HepG2 (cell line): ENCODE results near the gene IRF3. TPM values are rescaled to one million over a fixed set of nuclear protein-coding genes. Genes with fewer than 3 reads are reported as not detected.

Experiments used
- AGO1 ChIP-seq: fragments of 200-400 bp; formaldehyde crosslinking; IDR thresholded peaks from 2 replicates; pipeline ENCODE4 v1.6.1; 2017; ENCODE audit warnings: mild to moderate bottlenecking, low read depth, low read length, moderate library complexity; ENCODE audit not compliant: poor library complexity, severe bottlenecking
- CENPT ChIP-seq: sonication (generic); formaldehyde crosslinking; IDR thresholded peaks from 2 replicates; pipeline ENCODE4 v1.8.0; 2022; ENCODE audit warnings: low read depth, mild to moderate bottlenecking, moderate library complexity, missing genetic modification reagents
- ESRRA ChIP-seq: sonication (generic); formaldehyde crosslinking; IDR thresholded peaks from 2 replicates; pipeline ENCODE4 v1.5.1; 2020; ENCODE audit warnings: mild to moderate bottlenecking, low read depth, missing genetic modification reagents
- RAD21 ChIP-seq: fragments of 450-650 bp; formaldehyde crosslinking; IDR thresholded peaks from 2 replicates; pipeline ENCODE4 v1.5.0; 2020; ENCODE audit warnings: mild to moderate bottlenecking
- RXRA ChIP-seq: sonication (generic); formaldehyde crosslinking; IDR thresholded peaks from 2 replicates; pipeline ENCODE4 v1.5.1; 2020; ENCODE audit warnings: missing genetic modification reagents
- ZFX ChIP-seq: sonication (generic); formaldehyde crosslinking; IDR thresholded peaks from 2 replicates; pipeline ENCODE4 v1.4.0; 2020; ENCODE audit warnings: mild to moderate bottlenecking, low read depth, missing genetic modification reagents, moderate library complexity
- ZMAT3 ChIP-seq: sonication (generic); formaldehyde crosslinking; conservative IDR thresholded peaks from 2 replicates; pipeline ENCODE4 v1.7.0; 2021; ENCODE audit warnings: missing genetic modification reagents
- ZNF724P ChIP-seq: sonication (generic); formaldehyde crosslinking; IDR thresholded peaks from 2 replicates; pipeline ENCODE4 v1.8.0; 2022; ENCODE audit warnings: missing genetic modification reagents, borderline replicate concordance
- ZNF768 ChIP-seq: sonication (generic); formaldehyde crosslinking; IDR thresholded peaks from 2 replicates; pipeline ENCODE4 v1.4.0; 2020; ENCODE audit warnings: missing genetic modification reagents
- ZNF773 ChIP-seq: sonication (generic); formaldehyde crosslinking; IDR thresholded peaks from 2 replicates; pipeline ENCODE4 v1.4.0; 2020; ENCODE audit warnings: missing genetic modification reagents, borderline replicate concordance
- ZSCAN31 ChIP-seq: sonication (generic); formaldehyde crosslinking; IDR thresholded peaks from 2 replicates; pipeline ENCODE4 v1.5.0; 2020; ENCODE audit warnings: low read depth, mild to moderate bottlenecking, missing genetic modification reagents
- polyA plus RNA-seq, 8 experiments: library from polyadenylated mRNA; depleted of rRNA in 3 of 8; stranded (reverse) in 7 of 8; unstranded in 1 of 8; fragments of >200 nt; fragmentation: Illumina TruSeq in 4 of 8; extraction: Trizol in 4 of 8; gene quantifications; 2 replicates each; pipeline versions ENCODE4 v1.2.1 to v1.2.3, GENCODE V29; 2011 to 2016; ENCODE audit warnings: low read depth in 4 of 8, missing spikeins in 1 of 8, mixed read lengths in 1 of 8; ENCODE audit not compliant: insufficient read depth in 1 of 8
- total RNA-seq, 5 experiments: library from RNA; depleted of rRNA; stranded (reverse); fragments of >200 nt; fragmentation: Illumina TruSeq; extraction: Trizol; gene quantifications; 2 replicates each; pipeline ENCODE4 v1.2.3, GENCODE V29; 2016; ENCODE audit warnings: low read depth in 1 of 5
- TF ChIP-seq, protein P1 (sequence below): IDR thresholded peaks from 2 replicates; pipeline ENCODE4 v1.6.1; 2016; ENCODE audit warnings: mild to moderate bottlenecking
- TF ChIP-seq, protein P2 (sequence below): sonication (generic); formaldehyde crosslinking; IDR thresholded peaks from 2 replicates; pipeline ENCODE4 v1.5.1; 2020; ENCODE audit warnings: mild to moderate bottlenecking, missing genetic modification reagents, borderline replicate concordance
- TF ChIP-seq, protein P3 (sequence below): IDR thresholded peaks from 2 replicates; pipeline ENCODE4 v1.6.1; 2016
- TF ChIP-seq, protein P4 (sequence below): sonication (generic); formaldehyde crosslinking; IDR thresholded peaks from one replicate; pipeline ENCODE4 v1.5.1; 2020; ENCODE audit warnings: mild to moderate bottlenecking, missing genetic modification reagents; ENCODE audit errors: not compliant biosample characterization
- TF ChIP-seq, protein P5 (sequence below): sonication (generic); formaldehyde crosslinking; IDR thresholded peaks from 2 replicates; pipeline ENCODE4 v1.4.0; 2020; ENCODE audit warnings: missing genetic modification reagents

Gene IRF3
- total and polyA plus RNA-seq, 2 of the 13 experiments (the other 11 are each of a cell fraction or from before 2014, with no cell fraction given): 61.9 to 65.5 TPM

DNA sequence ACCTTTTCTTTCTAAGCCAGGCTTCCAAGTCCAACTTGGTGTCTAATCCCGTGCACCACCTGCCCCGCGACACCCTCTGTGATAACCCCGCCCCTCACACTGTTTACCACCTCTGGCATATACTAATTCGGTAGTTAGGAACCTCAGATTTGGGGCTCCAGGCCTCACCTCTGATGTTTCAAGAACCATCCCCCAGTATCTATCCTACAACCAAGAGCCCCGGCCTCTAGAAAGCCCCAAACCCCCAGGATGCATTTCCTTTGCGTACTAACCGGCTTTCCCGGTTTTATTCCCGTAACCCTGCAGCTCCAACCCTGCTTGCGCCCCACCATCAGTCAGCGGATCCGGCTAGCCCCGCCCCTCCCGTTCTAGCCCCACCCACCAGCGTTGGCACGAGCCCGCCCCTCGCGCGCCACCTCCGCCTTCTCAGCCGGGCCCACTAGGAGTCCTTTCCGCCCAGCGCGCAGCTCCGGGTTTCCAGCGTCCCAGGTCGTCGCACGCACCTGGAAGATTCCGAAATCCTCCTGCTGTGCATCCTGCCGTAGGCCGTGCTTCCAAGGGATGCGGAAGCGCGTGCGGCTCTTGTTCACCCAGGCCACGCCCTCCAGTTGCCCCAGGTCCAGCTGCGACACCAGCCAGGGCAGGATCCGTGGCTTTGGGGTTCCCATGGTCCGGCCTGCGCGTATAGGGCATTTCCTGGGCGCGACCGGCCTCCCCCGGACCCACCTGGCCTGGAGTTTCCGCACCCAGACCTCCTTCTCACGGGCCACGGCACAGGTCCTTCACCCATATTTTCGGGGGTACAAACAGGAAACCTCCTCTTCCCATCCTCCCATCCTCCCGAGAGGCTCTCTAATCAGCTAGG lies 1.3 kb downstream of the IRF3 start (continued):
- TF ChIP-seq, protein P1, sequence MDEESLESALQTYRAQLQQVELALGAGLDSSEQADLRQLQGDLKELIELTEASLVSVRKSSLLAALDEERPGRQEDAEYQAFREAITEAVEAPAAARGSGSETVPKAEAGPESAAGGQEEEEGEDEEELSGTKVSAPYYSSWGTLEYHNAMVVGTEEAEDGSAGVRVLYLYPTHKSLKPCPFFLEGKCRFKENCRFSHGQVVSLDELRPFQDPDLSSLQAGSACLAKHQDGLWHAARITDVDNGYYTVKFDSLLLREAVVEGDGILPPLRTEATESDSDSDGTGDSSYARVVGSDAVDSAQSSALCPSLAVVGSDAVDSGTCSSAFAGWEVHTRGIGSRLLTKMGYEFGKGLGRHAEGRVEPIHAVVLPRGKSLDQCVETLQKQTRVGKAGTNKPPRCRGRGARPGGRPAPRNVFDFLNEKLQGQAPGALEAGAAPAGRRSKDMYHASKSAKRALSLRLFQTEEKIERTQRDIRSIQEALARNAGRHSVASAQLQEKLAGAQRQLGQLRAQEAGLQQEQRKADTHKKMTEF (CRISPR knock-in tag): peak; percentile 59; the same call in 1 of the 2 replicates
- 0 out of 2 replicates have a peak, but pooled peaks have one; percentile 62 for TF ChIP-seq ZNF724P (CRISPR knock-in tag)
- TF ChIP-seq, protein P2, sequence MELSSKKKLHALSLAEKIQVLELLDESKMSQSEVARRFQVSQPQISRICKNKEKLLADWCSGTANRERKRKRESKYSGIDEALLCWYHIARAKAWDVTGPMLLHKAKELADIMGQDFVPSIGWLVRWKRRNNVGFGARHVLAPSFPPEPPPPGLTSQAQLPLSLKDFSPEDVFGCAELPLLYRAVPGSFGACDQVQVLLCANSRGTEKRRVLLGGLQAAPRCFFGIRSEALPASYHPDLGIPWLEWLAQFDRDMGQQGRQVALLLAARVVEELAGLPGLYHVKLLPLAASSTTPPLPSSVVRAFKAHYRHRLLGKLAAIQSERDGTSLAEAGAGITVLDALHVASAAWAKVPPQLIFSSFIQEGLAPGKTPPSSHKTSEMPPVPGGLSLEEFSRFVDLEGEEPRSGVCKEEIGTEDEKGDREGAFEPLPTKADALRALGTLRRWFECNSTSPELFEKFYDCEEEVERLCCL: no peak
- TF ChIP-seq ZNF773 (CRISPR knock-in tag): no peak
- TF ChIP-seq ZSCAN31 (CRISPR knock-in tag): no peak
- TF ChIP-seq ZFX (CRISPR knock-in tag): peak; percentile 88
- TF ChIP-seq CENPT (CRISPR knock-in tag): peak; percentile 30; the same call in 1 of the 2 replicates
- TF ChIP-seq, protein P3, sequence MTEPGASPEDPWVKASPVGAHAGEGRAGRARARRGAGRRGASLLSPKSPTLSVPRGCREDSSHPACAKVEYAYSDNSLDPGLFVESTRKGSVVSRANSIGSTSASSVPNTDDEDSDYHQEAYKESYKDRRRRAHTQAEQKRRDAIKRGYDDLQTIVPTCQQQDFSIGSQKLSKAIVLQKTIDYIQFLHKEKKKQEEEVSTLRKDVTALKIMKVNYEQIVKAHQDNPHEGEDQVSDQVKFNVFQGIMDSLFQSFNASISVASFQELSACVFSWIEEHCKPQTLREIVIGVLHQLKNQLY (CRISPR knock-in tag): no peak
- TF ChIP-seq, protein P4, sequence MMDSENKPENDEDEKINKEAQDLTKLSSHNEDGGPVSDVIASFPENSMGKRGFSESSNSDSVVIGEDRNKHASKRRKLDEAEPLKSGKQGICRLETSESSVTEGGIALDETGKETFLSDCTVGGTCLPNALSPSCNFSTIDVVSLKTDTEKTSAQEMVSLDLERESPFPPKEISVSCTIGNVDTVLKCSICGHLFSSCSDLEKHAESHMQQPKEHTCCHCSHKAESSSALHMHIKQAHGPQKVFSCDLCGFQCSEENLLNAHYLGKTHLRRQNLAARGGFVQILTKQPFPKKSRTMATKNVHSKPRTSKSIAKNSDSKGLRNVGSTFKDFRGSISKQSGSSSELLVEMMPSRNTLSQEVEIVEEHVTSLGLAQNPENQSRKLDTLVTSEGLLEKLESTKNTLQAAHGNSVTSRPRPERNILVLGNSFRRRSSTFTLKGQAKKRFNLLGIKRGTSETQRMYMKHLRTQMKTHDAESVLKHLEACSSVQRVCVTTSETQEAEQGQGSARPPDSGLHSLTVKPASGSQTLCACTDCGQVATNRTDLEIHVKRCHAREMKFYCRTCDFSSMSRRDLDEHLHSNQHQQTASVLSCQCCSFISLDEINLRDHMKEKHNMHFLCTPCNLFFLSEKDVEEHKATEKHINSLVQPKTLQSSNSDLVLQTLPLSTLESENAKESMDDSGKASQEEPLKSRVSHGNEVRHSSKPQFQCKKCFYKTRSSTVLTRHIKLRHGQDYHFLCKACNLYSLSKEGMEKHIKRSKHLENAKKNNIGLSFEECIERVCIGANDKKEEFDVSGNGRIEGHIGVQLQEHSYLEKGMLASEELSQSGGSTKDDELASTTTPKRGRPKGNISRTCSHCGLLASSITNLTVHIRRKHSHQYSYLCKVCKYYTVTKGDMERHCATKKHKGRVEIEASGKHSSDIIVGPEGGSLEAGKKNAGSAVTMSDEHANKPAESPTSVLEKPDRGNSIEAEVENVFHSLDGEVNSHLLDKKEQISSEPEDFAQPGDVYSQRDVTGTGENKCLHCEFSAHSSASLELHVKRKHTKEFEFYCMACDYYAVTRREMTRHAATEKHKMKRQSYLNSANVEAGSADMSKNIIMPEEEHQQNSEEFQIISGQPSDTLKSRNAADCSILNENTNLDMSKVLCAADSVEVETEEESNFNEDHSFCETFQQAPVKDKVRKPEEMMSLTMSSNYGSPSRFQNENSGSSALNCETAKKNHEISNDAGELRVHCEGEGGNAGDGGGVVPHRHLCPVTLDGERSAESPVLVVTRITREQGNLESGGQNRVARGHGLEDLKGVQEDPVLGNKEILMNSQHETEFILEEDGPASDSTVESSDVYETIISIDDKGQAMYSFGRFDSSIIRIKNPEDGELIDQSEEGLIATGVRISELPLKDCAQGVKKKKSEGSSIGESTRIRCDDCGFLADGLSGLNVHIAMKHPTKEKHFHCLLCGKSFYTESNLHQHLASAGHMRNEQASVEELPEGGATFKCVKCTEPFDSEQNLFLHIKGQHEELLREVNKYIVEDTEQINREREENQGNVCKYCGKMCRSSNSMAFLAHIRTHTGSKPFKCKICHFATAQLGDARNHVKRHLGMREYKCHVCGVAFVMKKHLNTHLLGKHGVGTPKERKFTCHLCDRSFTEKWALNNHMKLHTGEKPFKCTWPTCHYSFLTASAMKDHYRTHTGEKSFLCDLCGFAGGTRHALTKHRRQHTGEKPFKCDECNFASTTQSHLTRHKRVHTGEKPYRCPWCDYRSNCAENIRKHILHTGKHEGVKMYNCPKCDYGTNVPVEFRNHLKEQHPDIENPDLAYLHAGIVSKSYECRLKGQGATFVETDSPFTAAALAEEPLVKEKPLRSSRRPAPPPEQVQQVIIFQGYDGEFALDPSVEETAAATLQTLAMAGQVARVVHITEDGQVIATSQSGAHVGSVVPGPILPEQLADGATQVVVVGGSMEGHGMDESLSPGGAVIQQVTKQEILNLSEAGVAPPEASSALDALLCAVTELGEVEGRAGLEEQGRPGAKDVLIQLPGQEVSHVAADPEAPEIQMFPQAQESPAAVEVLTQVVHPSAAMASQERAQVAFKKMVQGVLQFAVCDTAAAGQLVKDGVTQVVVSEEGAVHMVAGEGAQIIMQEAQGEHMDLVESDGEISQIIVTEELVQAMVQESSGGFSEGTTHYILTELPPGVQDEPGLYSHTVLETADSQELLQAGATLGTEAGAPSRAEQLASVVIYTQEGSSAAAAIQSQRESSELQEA: no peak
- TF ChIP-seq AGO1: peak; percentile 92
- TF ChIP-seq ZMAT3 (CRISPR knock-in tag): peak; percentile 71; the same call in 1 of the 2 replicates
- TF ChIP-seq, protein P5, sequence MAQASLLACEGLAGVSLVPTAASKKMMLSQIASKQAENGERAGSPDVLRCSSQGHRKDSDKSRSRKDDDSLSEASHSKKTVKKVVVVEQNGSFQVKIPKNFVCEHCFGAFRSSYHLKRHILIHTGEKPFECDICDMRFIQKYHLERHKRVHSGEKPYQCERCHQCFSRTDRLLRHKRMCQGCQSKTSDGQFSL (CRISPR knock-in tag): no peak
- peak; percentile 79; the same call in 1 of the 2 replicates for TF ChIP-seq ZNF768 (CRISPR knock-in tag)
- no peak for TF ChIP-seq ESRRA (CRISPR knock-in tag)
- peak; percentile 55; the same call in 1 of the 2 replicates for TF ChIP-seq RXRA (CRISPR knock-in tag)
- peak; percentile 26; the same call in 1 of the 2 replicates for TF ChIP-seq RAD21 (CRISPR knock-in tag)
